M059J (cell line): Measurements from ENCODE around the gene TMEM250. TPM values are rescaled to one million over a fixed set of nuclear protein-coding genes. Genes with fewer than 3 reads are reported as not detected.

ENCODE experiments used
- DNase-seq: peaks from one replicate; pipeline ENCODE4 v3.0.0-alpha.2; 2012; ENCODE audit warnings: low read depth
- total RNA-seq: library from RNA; depleted of rRNA; stranded (reverse); fragments of >200 nt; shearing (Covaris generic); gene quantifications from 2 replicates; pipeline ENCODE4 v1.2.3, GENCODE V29; 2014

The TMEM250 gene
- total RNA-seq, 1 experiment from 2014 or later, result 36.9 TPM

DNA sequence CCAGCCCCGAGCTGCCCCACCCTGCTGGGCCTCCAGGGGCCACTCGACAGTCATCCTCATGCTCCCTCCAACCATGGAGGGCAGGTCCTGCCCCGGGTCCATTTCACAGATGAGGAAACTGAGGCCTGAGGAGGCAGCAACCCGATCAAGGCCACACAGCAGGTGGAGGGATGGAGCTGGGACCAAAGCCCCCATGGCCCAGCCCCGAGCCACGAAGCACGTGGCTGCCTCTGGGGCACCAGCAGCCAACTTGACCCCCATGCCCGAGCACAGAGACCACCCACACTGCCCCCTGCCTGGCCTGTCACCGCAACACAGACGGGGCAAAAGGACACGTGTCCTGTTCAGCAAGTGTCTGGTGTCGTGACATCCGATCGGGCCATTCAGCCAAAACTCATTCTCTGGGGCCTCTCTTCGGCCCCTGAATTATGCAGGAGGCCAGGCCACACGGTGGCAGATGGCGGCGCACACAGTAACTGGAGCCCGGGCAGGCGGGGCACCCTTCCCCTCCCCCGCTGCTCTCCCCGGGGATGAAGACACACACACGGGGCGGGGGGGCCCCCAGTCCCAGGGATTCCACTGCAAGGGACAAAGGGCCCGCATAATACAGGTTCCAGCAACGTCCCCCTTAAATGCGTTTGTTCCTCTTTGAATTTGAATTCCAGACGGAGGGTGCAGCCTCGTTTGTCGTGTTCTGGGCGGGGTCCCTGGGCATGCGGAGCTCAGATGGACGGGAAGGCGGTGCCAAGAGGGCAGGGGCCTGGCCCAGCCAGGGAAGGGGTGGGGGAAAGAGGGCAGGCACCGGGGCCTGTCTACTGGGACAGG, 29.4 kb upstream of the TMEM250 start:
- no peak for DNase-seq

DNA sequence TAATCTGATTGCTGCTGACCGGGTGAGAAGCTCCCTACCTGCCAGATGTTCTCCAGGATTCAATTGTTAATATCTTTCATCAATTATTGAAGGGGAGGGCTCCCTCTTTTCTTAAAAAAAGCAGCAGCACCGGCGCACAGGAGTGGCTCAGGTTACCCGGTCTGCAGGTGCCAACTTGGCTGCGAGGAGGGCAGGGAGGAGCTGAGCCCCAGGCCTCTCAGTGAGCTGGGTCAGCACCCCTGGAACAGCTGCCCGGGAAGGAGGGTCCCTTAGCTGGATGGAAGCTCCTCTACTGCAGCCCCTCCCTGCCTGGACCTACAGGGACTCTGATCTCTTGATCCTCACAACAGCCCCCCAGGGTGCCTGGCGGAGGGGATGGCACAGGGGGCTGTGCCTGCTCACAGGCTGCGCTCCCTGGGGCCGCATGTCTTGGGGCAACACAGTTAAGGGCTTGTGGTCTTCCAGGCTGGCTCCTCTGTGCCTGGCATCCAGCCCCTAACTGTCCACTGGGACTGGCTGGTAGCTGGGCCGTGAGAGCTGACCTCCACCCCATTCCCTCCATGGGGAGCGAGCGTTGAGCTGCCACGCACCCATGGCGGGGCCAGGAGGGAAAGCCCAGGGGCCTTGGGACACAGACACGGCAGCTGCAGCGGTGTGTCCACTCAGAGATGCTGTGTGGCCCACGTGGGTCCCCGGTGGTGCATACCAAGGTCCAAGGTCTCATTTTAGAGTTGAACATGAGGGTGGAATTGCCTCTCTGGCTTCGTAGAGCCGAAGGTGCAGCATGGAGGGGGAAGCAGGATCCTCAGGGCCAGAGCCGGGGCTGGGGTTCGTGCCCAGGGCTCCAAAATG, 28.6 kb upstream of the TMEM250 start:
- DNase-seq, result no peak

DNA sequence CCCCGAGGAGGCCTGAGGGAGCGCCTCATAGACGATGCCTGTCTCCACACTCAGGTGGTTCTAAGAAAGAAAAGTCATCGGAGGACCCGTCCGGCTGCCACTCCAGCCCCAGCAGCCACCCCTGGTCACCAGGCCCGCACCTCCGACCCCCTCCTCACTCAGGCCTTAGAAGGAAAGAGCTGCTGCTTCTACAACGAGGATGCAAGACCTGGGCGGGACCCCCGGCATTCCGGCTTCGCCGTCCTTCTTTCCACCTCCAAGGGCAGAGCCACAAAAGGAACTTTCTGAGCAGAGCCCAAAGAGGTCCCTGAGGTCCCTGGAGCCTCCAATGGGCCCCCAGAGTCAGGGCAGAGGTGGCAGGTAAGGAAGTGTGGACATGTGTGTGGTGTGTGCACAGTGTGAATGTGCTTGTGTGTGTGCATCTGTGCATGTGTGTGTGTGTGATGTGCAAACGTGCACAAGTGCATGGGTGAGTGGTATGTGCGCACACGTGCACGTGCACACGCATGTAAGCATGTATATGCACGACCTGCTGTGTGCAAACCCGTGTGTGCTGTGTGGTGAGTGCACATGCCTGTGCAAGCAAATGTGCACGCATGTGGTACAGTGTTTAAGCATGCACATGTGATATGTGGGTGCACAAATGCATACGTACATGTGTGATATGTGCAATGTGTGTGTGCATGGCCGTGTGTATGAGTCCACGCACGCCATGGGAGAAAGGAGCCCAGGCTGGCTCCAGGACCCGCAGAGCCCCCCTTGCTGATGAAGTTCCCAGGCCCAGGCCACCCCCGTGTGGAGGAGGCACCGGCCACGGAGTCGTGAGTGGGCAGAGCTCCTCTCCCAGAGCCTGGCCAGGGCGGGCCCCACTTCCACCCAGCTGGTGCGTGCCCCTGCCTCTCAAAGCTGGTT, 27.7 kb upstream of the TMEM250 start:
- no peak for DNase-seq

DNA sequence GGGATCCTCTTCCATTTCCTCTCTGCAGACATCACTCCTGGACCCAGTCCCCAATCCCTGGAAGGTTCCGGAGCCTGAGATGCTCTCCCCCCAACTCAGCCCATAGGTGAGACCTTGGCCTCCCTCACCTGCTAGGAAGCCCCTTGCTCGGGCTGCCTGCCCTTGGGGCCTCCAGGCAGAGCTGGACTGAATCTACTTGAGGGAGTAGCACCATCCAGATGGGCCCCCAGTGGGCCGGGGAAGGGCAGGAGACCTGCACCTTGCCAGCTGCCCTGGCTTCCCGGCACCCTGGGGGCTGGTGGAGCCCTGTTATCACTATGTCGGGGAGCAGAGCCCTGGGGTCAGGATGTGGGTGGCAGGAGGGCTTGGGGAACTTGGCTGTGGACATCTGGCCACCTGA, 26.9 kb upstream of the TMEM250 start:
- DNase-seq, result no peak

DNA sequence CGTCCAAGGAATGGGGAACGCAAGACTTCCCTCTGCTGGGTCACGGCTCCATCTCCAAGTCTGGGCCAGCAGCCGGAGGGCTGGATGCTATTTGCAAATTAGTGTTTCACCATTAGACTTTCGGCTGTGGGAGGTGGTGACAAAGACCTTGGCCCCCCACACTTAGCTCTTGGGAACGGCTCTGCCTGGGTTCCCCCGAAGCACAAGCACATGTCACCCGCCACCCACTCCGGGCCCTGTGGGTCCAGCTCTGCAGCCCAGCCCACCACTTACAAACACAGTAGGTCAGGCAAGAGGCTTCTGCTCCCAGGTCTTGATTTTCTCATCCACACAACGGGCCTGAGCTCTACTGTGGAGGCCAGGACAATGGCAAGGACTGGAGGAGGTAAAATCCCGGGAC, 25.8 kb upstream of the TMEM250 start:
- no peak for DNase-seq

DNA sequence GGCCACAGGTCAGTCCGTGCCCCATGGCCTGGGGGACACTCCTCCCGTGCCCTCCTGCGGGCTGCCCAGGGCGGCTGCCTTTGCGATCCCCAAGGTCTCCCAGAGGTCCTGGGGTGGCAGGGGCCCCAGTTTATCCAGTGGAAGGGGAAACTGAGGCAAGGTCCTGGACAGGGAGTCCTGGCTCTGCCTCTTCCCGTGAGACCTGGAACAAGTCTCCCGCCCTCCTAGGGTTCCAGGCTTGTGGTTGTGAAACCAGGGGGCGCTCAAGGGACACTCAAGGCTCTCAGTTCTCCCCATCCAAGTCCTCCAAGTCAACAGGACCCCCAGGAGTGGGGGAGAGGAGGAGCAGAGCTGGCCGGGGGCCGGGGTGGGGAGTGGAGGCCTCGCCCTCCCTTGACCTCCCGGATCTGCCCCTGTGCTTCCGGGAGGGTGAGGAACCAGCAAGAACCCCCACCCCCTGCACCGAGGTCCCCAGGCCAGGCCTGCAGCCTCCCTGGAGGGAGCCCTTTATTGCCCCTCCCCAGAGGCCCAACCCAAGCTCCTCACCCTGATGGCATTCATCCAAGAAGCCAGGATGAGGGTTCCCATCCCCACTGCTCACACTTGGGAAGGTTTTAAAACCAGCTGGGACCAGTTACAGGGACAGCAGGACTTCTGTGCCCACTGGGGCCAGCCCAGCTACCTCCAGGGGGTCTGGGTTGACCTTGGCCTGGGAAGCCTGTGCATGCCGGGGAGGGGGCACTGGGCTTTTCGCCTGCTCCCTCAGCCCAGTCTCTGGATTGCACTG, 24.7 kb upstream of the TMEM250 start:
- DNase-seq, result peak; percentile 26

DNA sequence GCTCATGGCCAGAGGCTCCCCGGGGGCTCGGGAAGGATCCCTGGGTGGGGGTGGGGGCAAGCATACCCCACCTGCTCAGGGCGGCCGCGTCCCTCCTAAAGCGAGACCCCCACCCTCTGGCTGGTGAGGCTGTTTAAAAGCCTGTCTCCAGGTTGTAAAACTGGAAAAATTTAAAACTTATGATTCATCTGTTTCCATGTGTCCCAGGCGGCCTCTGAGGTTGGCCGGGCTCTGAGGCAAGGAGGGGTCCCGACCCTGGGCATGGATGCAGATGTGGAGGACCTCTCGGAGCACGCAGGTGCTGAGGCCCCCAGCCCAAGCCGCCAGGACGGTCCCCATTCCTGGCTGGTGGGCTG, 24.2 kb upstream of the TMEM250 start:
- DNase-seq, result no peak

DNA sequence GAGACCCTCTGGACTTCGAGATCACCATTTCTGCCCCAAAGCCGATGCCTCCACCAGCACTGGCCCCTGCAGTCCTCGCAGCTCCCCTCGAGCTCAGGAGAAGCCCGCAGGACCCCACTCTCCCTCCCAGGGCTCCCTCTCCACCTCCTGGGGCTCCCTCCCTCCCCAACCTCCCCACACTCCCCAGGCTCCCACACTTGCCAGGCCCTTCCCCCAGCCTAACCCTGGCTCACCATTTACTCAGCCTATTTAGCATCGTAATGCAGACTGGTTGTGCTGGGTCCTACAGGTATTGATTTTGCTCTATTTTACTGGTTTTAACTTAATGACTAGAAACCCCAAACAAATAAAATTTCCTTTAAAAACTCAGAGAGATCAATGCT, 23.7 kb upstream of the TMEM250 start:
- DNase-seq, result no peak

DNA sequence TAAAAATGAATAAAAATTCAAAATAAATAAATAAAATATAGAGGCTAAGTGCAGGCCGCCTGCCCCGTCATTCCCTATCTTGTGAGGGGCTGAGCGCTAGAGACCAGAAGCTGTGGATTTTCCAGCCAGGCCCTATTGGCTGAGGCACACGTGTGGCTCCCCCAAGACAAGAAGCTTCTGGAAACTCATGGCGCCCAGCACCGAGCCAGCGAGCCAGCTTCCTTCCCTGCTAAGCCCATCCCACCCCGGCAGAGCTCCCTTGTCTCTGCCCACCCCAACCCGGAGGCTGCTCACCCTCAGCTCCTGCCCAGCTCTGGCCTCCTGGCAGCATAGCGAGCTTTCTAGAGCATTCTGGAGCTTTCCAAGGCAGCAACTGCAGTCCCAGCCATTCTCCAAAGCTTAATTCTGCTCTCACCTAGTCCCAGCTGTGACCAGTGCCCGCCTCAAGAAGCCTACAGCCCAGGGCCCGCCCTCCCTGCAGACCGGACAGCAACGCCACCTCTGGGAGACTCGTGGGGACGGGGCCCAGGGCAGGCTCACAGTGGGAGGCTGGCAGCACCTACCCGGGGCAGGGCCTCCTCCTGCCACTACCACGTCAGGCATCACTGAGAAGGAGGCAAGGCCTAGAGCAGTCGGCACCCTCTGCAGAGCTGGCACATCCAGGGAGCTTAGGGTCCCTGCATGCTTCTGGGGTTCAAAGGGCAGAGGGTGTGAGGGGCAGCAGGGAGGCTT, 23.2 kb upstream of the TMEM250 start:
- no peak for DNase-seq

DNA sequence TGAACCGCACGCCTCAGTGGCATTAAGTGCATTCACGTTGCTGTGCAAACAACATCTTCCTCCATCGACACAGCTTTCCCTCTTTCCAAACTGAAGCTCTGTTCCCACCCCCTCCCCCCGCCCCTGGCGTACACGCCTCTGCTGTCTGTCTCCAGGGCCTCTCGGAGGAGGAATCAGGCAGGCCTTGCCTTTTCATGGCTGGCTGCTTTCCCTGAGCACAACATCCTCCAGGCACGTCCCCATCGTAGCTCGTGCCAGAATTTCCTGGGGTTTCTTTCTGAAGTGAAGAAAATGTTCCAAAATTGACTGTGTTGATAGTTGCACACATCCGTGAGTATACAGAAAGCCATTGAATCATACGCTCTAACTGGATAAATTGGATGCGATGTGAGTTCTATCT, 22.3 kb upstream of the TMEM250 start:
- no peak for DNase-seq

DNA sequence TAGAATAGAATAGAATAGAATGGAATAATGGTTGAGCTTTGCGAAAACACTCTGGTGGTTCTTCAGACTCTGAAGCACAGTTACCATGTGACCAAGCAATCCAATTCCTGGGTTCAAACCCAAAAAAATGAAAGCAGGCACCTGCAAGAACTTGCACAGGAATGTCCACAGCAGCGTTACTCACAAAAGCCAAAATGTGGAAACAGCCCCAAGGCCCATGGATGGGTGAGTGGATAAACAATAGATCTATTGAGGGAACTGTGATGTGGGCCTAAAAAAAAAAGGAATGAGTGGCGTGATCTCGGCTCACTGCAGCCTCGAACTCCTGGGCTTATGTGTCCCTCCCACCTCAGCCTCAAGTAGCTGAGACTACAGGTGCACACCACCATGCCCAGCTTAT, 21.4 kb upstream of the TMEM250 start:
- no peak for DNase-seq

DNA sequence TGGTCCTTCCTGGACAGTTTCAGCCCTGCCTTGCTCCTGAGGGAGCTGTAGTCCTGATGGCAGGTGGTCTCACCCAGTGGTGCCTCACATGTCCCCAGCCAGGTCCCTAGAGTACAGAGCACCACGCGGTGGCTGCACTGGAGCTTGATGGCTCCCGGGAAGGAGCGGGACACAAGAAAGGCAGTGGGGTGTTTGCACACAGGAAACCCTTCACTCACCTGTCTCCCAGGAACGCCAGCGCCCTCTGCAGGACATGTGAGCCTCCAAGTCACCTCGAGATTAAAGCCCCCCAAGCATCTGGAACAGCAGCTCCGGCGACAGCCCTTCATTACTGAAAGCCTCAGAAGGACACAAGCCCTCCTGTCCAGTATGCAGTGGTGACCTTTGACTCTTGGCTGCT, 19.9 kb upstream of the TMEM250 start:
- DNase-seq, result peak; percentile 36

DNA sequence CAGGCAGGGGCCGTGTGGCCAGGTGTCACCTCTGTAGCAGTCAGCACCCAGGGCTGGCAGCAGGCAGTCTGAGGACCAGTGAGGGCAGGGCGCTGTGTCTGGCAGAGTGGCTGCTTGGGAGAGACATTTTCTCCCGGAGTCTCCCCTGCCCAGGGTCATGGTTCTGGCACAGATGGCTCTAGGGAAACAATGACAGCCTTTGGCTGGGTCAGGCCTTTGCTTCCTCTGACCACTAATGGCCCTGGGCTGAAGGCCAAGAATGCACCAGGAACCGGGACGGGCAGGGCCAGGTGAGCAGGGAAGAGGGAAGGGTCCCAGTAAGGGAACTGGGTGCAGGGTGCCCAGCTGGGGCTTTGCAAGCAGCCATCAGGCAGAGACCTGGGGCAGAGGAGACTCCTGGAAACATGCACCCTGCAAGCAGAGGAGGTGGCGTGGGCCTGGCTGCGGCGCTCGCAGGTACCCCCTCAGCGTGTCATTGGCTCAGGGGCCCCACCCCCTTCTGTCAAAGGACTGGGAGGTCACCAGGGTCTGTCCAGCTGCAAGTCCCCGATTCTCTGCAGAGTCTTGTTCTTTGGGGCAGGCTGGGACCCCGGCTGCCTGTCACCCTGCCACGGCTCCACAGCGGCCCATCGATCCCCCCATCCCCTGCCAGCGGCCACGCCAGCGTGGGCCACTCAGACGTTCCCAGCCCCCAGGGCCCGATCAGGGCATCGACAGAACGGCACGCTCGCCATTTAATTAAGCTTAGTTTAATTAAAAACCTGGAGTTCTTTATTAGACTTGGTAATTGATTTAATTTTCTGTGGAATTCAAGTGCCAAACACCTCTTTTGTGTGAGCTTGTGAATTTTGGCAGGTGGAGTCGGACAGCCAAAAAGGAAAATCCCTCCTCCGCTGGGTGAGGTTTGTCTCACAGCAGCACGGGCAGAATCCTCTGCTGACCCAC, 18.9 kb upstream of the TMEM250 start:
- peak; percentile 50 for DNase-seq

DNA sequence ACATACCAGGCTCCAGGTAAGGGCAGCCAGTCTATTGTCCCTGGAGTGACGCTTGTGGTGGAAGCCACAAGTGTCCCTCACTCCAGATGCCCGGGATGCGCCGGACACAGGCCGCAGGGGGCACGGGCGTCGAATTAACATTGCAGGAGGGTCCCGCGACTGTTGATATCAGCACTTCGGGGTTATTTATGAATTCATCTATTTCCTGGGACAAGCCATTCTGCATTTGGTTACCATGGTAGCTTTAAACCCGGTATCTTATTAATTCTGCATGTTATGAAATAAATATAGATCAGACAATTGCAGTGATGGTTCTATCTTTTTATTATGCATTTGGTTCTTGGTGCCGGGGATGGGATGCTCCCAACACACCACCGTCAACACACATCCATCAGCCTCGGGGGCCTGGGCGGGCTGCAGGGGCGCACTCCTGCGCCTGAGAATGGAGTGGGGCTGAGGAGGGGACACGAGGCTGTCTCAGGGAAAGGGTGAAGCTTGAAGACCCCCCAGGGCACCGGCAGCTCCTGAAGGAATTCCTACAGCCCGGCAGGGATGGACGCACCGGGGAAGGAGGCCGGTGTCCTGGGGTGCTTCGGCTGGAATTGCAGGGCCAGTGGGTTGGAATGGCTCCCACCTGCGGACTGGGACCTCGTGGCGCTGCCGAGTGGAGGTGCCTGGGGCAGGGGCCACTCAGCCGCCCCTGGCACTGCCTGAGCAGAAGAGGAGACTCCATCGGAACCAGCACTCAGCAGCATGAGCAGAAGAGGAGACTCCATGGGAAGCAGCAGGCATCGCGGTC, 17.7 kb upstream of the TMEM250 start:
- no peak for DNase-seq

DNA sequence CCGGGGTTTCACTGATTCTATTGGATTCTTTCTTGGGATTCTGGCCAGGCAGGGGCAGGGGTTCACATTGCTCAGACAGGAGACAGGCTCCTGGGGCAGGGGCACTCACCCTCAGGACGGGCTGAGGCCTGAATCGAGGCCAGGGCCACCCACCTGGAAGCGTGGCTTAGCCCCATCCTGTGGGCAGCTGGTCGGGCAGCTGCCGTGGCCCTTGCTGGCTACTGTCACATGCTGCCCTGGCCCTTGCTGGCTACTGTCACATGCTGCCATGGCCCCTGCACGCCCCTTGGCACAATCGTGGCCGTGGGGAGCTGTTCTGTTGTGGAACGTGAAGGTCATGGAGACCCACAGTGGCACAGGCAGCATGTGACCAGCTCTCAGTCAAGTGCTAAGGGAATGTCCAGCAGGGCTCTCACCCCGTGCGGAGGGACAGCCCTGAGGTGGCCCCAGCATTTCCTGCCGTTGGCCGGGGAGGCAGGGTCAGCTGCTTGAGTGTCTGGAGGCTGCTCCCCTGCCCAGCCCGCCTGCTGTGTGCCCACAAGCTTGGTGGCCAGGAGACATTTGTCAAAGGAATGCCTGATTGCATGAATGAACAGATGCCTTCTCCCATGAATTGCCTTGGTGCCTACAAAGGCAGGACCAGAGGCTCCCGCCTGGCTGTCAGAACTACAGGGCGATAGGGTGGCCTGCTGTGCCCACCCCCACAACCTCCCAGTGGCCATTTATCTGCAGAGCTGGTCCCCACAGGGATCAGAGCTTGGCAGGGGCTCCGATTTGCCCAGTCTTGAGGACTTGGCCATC, 16.9 kb upstream of the TMEM250 start:
- no peak for DNase-seq

DNA sequence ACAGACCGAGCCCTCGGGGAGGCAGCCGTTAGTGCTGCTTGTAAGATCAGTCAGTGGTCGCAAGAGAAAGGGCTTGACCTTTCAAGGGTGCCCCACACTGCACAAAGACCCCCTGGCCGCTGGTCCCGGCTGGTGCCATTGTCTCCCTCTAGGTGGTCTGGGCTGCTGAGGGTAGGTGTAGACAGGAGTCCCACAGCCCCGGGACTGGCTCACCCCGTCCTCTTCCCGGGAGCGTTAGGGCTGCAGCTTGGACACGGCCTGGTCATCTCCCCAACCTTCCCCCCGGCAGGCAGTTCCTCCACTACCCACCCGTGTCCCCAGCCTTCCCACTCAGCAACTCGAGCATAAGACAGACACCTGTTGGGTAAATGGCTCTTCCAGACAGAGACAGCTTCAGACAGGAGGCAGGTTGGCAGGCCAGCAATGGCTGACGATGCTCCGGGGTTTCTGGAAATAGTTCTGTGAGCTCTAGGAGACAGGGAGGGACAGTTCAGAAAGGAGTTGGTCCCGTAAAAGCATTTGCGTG, 15.3 kb upstream of the TMEM250 start:
- DNase-seq, result no peak

DNA sequence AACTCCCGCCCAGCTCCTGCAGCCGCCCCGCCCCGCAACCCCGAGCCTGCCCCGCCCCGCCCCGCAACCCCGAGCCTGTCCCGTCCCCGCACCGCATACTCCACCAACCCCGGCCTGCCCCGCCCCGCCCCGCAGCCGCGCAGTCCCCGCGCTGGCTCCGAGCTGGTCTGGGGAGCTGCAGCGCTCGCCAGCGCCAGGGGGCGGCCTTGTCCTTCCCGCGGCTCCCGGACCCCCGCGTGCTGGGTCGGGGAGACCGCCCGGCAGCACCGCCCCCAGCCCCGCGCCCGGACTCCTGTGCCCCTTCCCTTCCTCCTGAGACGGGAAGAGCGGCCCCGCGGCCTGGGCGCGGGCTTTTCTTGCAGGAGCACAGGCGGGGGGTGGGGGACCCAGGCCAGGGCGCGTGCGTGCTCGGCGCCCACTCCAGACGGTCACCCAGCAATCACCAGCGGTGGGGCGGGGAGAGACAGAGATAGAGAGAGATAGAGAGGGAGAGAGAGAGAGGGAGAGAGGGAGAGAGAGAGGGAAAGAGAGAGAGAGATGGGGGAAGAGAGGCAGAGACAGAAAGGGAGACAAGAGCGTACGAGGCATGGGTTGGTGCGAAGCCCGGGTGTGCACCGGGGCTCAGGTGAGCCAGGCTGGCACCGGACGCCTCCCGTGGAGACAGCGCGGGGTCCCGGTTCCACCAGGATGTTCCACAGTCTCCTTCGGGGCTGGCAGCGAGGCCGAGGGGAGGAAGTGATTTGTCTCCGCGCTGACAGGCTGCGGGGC, 14.7 kb upstream of the TMEM250 start:
- no peak for DNase-seq
